GM15510 (cell line): Measurements from ENCODE around the gene ATP5PD.

Experiments
- POLR2A ChIP-seq: IDR thresholded peaks from 3 replicates; pipeline ENCODE4 v1.6.1; 2011; ENCODE audit warnings: borderline replicate concordance; ENCODE audit not compliant: insufficient read length; ENCODE audit errors: extremely low read depth

ATP5PD gene

GRCh38 chr17:75064460-75064859, 17.7 kb upstream of the ATP5PD start:
- TF ChIP-seq POLR2A: no peak

GRCh38 chr17:75064040-75064439, 17.3 kb upstream of the ATP5PD start:
- TF ChIP-seq POLR2A: no peak

GRCh38 chr17:75063626-75064025, 16.9 kb upstream of the ATP5PD start:
- TF ChIP-seq POLR2A: no peak

GRCh38 chr17:75063201-75063600, 16.4 kb upstream of the ATP5PD start:
- no peak for TF ChIP-seq POLR2A

GRCh38 chr17:75061618-75062017, 14.8 kb upstream of the ATP5PD start:
- no peak for TF ChIP-seq POLR2A

- TF ChIP-seq POLR2A: no peak
These were observed 14.3 kb upstream of the ATP5PD start for GRCh38 chr17:75061055-75061438.

- no peak for TF ChIP-seq POLR2A
These were observed 13.8 kb upstream of the ATP5PD start for GRCh38 chr17:75060434-75061054.

GRCh38 chr17:75059369-75060345, 12.9 kb upstream of the ATP5PD start:
- TF ChIP-seq POLR2A: no peak

- no peak for TF ChIP-seq POLR2A
These were observed 5.2 kb upstream of the ATP5PD start for GRCh38 chr17:75051941-75052340.

- no peak for TF ChIP-seq POLR2A
These were observed 2.9 kb upstream of the ATP5PD start for GRCh38 chr17:75049706-75050105.

GRCh38 chr17:75049057-75049456, 2.3 kb upstream of the ATP5PD start:
- TF ChIP-seq POLR2A: no peak

- TF ChIP-seq POLR2A: no peak
These were observed 1.6 kb upstream of the ATP5PD start for GRCh38 chr17:75048249-75048878.

GRCh38 chr17:75047398-75048098, 779 bp upstream of the ATP5PD start:
- TF ChIP-seq POLR2A: no peak

GRCh38 chr17:75044716-75045115, 2.1 kb downstream of the ATP5PD start:
- TF ChIP-seq POLR2A: no peak
